ENCODE data around the gene RGS9BP. TPM values are rescaled to one million over a fixed set of nuclear protein-coding genes. Genes with fewer than 3 reads are reported as not detected.

RGS9BP gene
- 0.54 and 0.79 TPM in 2 replicates for total RNA-seq

GRCh38 chr19:32675720-32676185, at the start of gene RGS9BP:
TSS of gene RGS9BP (plus strand) at chr19:32675848. CDS start at chr19:32676264, 416 bp downstream.

GRCh38 chr19:32674931-32675719, 523 bp upstream of the RGS9BP start, which contains the start of gene ANKRD27:
TSS of gene ANKRD27 (minus strand) at chr19:32675180. CDS start at chr19:32659015, 16,165 bp downstream.

GRCh38 chr19:32691291-32691951, 15.8 kb downstream of the RGS9BP start, which contains the start of gene NUDT19:
TSS of gene NUDT19 (plus strand) at chr19:32691821. CDS start at chr19:32691961, 140 bp downstream.

GRCh38 chr19:32719611-32720059, 44.0 kb downstream of the RGS9BP start, which contains the start of gene TDRD12:
TSS of gene TDRD12 (plus strand) at chr19:32719767. CDS start at chr19:32720073, 306 bp downstream.

Small RNA genes within 50 kb of the gene (small RNA-seq; reads per million reads assigned to genes)
- not detected for gene RN7SL789P

Other genes with a start within 250 kb of the RGS9BP start
- gene PDCD5, start 94.7 kb upstream of the RGS9BP start, total RNA-seq: 36.1 and 50.3 TPM in 2 replicates
- gene ANKRD27, start 668 bp upstream of the RGS9BP start, total RNA-seq: 21.6 and 34.5 TPM in 2 replicates
- gene NUDT19, start 16.0 kb downstream of the RGS9BP start, total RNA-seq: 8.2 and 14.9 TPM in 2 replicates
- 1.6 and 2.6 TPM in 2 replicates for gene TDRD12, start 43.9 kb downstream of the RGS9BP start, total RNA-seq
- 0.39 TPM in 1 of 2 replicates, not detected in the other for gene SLC7A9, start 193.9 kb downstream of the RGS9BP start, total RNA-seq

Data from placental epithelial cell (primary cell).